ENCODE results near the gene SPART.

The SPART gene

GRCh38 chr13:36273431-36273830 lies 72.8 kb downstream of the SPART start:
- no peak overlapping the region for H3K4me3 ChIP-seq (ENCODE audit: low read length)
- no peak for DNase-seq (ENCODE audit: low read depth)
- TF ChIP-seq, protein P1, sequence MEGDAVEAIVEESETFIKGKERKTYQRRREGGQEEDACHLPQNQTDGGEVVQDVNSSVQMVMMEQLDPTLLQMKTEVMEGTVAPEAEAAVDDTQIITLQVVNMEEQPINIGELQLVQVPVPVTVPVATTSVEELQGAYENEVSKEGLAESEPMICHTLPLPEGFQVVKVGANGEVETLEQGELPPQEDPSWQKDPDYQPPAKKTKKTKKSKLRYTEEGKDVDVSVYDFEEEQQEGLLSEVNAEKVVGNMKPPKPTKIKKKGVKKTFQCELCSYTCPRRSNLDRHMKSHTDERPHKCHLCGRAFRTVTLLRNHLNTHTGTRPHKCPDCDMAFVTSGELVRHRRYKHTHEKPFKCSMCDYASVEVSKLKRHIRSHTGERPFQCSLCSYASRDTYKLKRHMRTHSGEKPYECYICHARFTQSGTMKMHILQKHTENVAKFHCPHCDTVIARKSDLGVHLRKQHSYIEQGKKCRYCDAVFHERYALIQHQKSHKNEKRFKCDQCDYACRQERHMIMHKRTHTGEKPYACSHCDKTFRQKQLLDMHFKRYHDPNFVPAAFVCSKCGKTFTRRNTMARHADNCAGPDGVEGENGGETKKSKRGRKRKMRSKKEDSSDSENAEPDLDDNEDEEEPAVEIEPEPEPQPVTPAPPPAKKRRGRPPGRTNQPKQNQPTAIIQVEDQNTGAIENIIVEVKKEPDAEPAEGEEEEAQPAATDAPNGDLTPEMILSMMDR (IDR thresholded peaks at IDR 0.05; ENCODE audit: insufficient read depth, low read depth, low read length, missing control alignments): no peak

DNA sequence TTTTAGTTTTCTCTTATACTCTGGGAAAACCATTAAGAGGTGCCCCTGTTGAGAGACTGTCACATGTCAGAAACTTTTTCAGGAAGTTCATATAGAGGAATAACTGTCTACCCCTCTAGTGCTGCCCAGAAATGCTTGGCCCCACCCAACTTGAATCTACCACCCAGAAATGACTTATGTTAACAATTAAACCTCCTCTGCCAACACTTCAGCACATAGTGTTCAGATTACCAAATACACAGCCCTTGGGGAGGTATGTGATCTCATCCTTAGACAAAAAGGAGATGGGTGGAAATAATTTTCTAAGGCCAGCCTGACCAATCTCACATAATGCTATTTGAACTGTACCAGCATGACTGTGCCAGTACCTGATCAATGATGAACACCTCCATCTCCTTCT lies 84.2 kb downstream of the SPART start:
- DNase-seq (ENCODE audit: low read depth): no peak
- TF ChIP-seq, protein P1 (IDR thresholded peaks at IDR 0.05; ENCODE audit: insufficient read depth, low read depth, low read length, missing control alignments): no peak
- no peak overlapping the region for H3K4me3 ChIP-seq (ENCODE audit: low read length)

DNA sequence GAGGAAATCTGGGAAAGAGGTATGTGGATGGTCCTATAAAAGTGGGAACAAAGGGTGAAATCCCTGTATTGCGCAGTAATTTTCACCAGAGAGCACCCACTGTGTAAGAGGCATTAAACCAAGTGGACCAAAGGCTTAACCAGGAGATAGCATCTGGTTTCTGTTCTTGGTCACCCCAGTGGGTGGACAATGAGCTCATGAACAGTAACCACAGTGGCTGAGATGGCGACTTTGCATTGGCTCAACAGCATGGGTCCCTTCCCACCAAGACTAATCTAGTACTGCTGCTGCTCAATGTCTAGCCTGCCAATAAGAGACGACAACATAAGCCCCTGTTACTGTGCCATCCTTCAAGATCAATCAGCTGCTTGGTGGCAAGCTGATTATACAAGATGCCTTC lies 85.2 kb downstream of the SPART start:
- H3K4me3 ChIP-seq (ENCODE audit: low read length): no peak overlapping the region
- DNase-seq (ENCODE audit: low read depth): no peak
- TF ChIP-seq, protein P1 (IDR thresholded peaks at IDR 0.05; ENCODE audit: insufficient read depth, low read depth, low read length, missing control alignments): no peak

- H3K4me3 ChIP-seq (ENCODE audit: low read length): no peak overlapping the region
- no peak for DNase-seq (ENCODE audit: low read depth)
- TF ChIP-seq, protein P1 (IDR thresholded peaks at IDR 0.05; ENCODE audit: insufficient read depth, low read depth, low read length, missing control alignments): no peak
Measured at GRCh38 chr13:36259361-36260137, 86.6 kb downstream of the SPART start.

GRCh38 chr13:36258831-36259230 lies 87.4 kb downstream of the SPART start:
- TF ChIP-seq, protein P1 (IDR thresholded peaks at IDR 0.05; ENCODE audit: insufficient read depth, low read depth, low read length, missing control alignments): no peak
- no peak for DNase-seq (ENCODE audit: low read depth)

More at GRCh38 chr13:36258831-36259230, 87.4 kb downstream of the SPART start:
- H3K4me3 ChIP-seq (ENCODE audit: low read length): no peak overlapping the region
